MCF 10A (cell line): ENCODE measurements around the gene EXOC3L1. TPM values are rescaled to one million over a fixed set of nuclear protein-coding genes. Genes with fewer than 3 reads are reported as not detected.

ENCODE experiments used
- BruUV-seq: library from RNA; stranded (reverse); fragments of 400-500 nt; replicated peaks from 2 replicates; lab custom pipeline; 2021; lab: Mats Ljungman, UMichigan
- CTCF ChIA-PET: fragments of 300-600 bp; sonication (Branson Sonifier 250); formaldehyde crosslinking; extraction: SDS; loops from one replicate; lab custom pipeline; 2021; ENCODE audit warnings: antibody characterized with exemption, inconsistent platforms; lab: Yijun Ruan, JAX
- POLR2A ChIA-PET: fragments of 300-600, 350-650 bp; sonication (Branson Sonifier 250); formaldehyde crosslinking; extraction: SDS; loops from one replicate; lab custom pipeline; 2020; ENCODE audit warnings: antibody characterized with exemption, inconsistent platforms; lab: Yijun Ruan, JAX
- DNase-seq: peaks from one replicate; pipeline ENCODE4 v3.0.0-alpha.2; 2018; ENCODE audit not compliant: unreplicated experiment
- H3K27ac Mint-ChIP-seq: one replicate; pipeline ENCODE4 v1.8.0; 2022; ENCODE audit warnings: mild to moderate bottlenecking, low read depth, mixed read lengths; ENCODE audit not compliant: unreplicated experiment
- H3K27me3 Mint-ChIP-seq: one replicate; pipeline ENCODE4 v1.8.0; 2022; ENCODE audit warnings: mixed read lengths; ENCODE audit not compliant: insufficient read depth, unreplicated experiment
- H3K36me3 Mint-ChIP-seq: one replicate; pipeline ENCODE4 v1.8.0; 2022; ENCODE audit warnings: mild to moderate bottlenecking, moderate library complexity, mixed read lengths; ENCODE audit not compliant: insufficient read depth, unreplicated experiment
- H3K4me1 Mint-ChIP-seq: one replicate; pipeline ENCODE4 v1.8.0; 2022; ENCODE audit warnings: mixed read lengths; ENCODE audit not compliant: insufficient read depth, unreplicated experiment
- H3K4me3 Mint-ChIP-seq: one replicate; pipeline ENCODE4 v1.8.0; 2022; ENCODE audit warnings: mild to moderate bottlenecking, moderate library complexity, mixed read lengths; ENCODE audit not compliant: unreplicated experiment
- H3K9me3 Mint-ChIP-seq: one replicate; pipeline ENCODE4 v1.8.0; 2022; ENCODE audit warnings: mixed read lengths; ENCODE audit not compliant: unreplicated experiment
- intact Hi-C: fragments of 100-400 bp; cut with micrococcal nuclease; formaldehyde crosslinking; loops from 2 replicates; pipeline ENCODE4 v1.14.1; 2022
- total RNA-seq: library from RNA; stranded (reverse); gene quantifications from 2 replicates; pipeline ENCODE4 v1.2.3, GENCODE V29; 2022
- TF ChIP-seq, protein P1 (sequence below): fragments of 200-600 bp; IDR thresholded peaks from one replicate; pipeline ENCODE4 v1.8.0; 2022; ENCODE audit warnings: antibody characterized with exemption, mild to moderate bottlenecking; ENCODE audit not compliant: unreplicated experiment

The EXOC3L1 gene
- total RNA-seq, 1 experiment from 2014 or later = not detected

GRCh38 chr16:67213197-67214019 lies 23.5 kb upstream of the EXOC3L1 start:
- POLR2A ChIA-PET = interaction anchor here (0.6 to 9.4 kb wide), 9 partner anchors 10 to 1377 kb away, joined by 3 to 87 read pairs (median 6); partner anchors contain the start of genes ELMO3, FHOD1, MATCAP1 and TMEM208
- no TSS peak for BruUV-seq
- Mint-ChIP-seq H3K27me3 (no peaks in the 10 kb centered on the region), H3K4me1 (peaks cover 25% of the 10 kb centered on the region), H3K36me3 (peaks cover 7% of the 10 kb centered on the region), H3K9me3 (no peaks in the 10 kb centered on the region), H3K4me3 (peak overlapping the region; percentile 39), H3K27ac (peak overlapping the region; percentile 69)
- CTCF ChIA-PET = interaction anchor here (0.6 to 0.9 kb wide), 5 partner anchors 71 to 1308 kb away, joined by 3 read pairs; no protein-coding TSS in a partner anchor
- TF ChIP-seq, protein P1, sequence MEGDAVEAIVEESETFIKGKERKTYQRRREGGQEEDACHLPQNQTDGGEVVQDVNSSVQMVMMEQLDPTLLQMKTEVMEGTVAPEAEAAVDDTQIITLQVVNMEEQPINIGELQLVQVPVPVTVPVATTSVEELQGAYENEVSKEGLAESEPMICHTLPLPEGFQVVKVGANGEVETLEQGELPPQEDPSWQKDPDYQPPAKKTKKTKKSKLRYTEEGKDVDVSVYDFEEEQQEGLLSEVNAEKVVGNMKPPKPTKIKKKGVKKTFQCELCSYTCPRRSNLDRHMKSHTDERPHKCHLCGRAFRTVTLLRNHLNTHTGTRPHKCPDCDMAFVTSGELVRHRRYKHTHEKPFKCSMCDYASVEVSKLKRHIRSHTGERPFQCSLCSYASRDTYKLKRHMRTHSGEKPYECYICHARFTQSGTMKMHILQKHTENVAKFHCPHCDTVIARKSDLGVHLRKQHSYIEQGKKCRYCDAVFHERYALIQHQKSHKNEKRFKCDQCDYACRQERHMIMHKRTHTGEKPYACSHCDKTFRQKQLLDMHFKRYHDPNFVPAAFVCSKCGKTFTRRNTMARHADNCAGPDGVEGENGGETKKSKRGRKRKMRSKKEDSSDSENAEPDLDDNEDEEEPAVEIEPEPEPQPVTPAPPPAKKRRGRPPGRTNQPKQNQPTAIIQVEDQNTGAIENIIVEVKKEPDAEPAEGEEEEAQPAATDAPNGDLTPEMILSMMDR = no peak
- no peak for DNase-seq
- intact Hi-C loops = no loop called here

DNA sequence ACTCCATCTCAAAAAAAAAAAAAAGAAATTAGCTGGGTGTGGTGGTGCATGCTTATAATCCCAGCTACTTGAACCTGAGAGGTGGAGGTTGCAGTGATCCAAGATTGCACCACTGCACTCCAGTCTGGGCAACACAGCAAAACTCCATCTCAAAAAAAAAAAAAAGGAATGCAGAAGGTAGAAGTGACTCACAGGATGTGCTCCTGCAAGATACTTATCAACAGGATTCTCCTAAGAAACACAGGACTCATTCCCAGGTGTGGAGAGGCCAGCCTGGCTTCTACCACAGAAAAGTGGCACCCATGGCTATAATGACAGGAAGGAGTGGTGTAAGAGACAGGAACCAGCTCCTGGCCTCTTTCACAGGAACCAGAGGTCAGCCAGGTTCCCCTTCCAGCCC lies 22.8 kb upstream of the EXOC3L1 start:
- intact Hi-C loops = no loop called here
- Mint-ChIP-seq H3K4me1 (peaks cover 25% of the 10 kb centered on the region), H3K27ac (peak overlapping the region; percentile 69), H3K36me3 (peaks cover 7% of the 10 kb centered on the region), H3K27me3 (no peaks in the 10 kb centered on the region), H3K4me3 (peak overlapping the region; percentile 39), H3K9me3 (no peaks in the 10 kb centered on the region)
- CTCF ChIA-PET = interaction anchor here (0.7 to 1.3 kb wide), 3 partner anchors 15 to 72 kb away, joined by 3 to 6 read pairs (median 3); partner anchors contain the start of gene ELMO3
- peak; percentile 66 for DNase-seq
- POLR2A ChIA-PET = interaction anchor here (0.6 to 9.4 kb wide), 12 partner anchors 11 to 1377 kb away, joined by 3 to 87 read pairs (median 4); partner anchors contain the start of genes ELMO3, FHOD1, MATCAP1 and TMEM208
- no TSS peak for BruUV-seq
- TF ChIP-seq, protein P1 = no peak

DNA sequence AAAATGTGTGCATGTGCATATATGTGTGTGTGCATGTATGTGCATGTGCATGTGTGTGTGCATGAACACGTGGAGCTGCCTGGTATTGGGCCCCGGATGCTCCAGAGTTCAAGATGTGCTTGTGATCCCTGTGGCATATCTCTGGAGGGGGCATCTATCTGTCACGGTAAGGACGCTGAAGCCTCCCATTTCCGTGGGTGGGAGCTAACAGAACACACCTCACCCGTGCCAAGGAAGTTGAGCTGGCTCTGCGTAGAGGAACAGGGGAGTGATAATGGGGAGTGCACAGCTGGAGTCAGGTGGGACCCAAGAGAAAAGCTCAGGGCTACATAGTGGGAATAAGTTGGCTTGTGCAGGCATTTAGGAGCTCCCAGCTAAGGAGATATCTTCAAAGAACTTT lies 21.7 kb upstream of the EXOC3L1 start:
- no peaks in the 10 kb centered on the region for H3K27me3 Mint-ChIP-seq
- H3K9me3 Mint-ChIP-seq = no peaks in the 10 kb centered on the region
- BruUV-seq = no TSS peak
- peaks cover 33% of the 10 kb centered on the region for H3K4me1 Mint-ChIP-seq
- ChIA-PET POLR2A (interaction anchor here (1.0 to 9.4 kb wide), 6 partner anchors 13 to 51 kb away, joined by 3 to 87 read pairs (median 5); partner anchors contain the start of genes ELMO3, MATCAP1 and TMEM208), CTCF (interaction anchor here (0.6 to 1.3 kb wide), 3 partner anchors 13 to 48 kb away, joined by 3 to 6 read pairs (median 3); partner anchors contain the start of genes ELMO3 and TMEM208)
- intact Hi-C loops = no loop called here
- no peak overlapping the region for H3K27ac Mint-ChIP-seq
- H3K36me3 Mint-ChIP-seq = peaks cover 15% of the 10 kb centered on the region
- H3K4me3 Mint-ChIP-seq = no peak overlapping the region
- TF ChIP-seq, protein P1 = no peak
- no peak for DNase-seq
